GM12865 (cell line): ENCODE measurements around the gene TRIM46.
A peak's percentile ranks its signal among the peaks of the same experiment; 100 is the strongest.

ENCODE experiments used
- DNase-seq: peaks from one replicate; pipeline ENCODE4 v3.0.0; 2010; ENCODE audit warnings: low read depth
- H3K4me3 ChIP-seq: 2 replicates; pipeline ENCODE4 v1.5.1; 2011; ENCODE audit warnings: mild to moderate bottlenecking, low read depth, low read length, control low read depth
- TF ChIP-seq, protein P1 (sequence below): IDR thresholded peaks from 2 replicates; pipeline ENCODE4 v1.5.1; 2011; ENCODE audit warnings: low read length, control low read depth, low read depth, inconsistent platforms; ENCODE audit not compliant: insufficient read depth; ENCODE audit errors: missing control alignments

TRIM46 gene

DNA sequence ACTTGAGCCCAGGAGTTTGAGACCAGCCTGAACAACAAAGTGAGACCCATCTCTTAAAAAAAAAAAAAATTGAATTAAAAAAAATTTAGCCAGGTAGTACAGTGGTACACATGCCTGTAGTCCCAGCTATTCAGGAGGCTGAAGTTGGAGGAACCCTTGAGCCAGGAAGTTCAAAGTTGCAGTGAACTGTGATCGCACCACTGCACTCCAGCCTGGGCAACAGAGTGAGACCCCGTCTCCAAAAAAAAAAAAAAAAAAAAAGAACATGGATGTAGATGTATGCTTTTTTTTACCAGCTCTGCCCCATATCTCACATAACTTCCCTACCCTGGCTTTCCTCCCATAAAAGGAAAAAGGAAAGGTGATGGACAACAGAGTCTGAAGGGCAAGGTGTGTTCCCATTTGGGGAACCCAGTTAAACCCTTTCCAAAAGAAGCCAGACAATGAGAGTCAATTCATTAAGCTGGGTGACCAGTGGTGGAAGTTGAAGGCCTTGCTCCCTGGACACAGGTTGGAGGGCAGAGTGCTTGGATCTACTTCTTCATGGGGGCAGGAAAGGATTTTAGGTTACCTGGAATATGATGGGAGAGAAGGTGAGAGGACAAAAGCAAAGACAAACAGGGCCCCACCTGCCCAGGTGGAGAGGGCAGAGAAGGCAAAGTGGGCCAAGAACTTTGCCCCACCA lies 3.4 kb upstream of the TRIM46 start:
- no peak for DNase-seq
- TF ChIP-seq, protein P1, sequence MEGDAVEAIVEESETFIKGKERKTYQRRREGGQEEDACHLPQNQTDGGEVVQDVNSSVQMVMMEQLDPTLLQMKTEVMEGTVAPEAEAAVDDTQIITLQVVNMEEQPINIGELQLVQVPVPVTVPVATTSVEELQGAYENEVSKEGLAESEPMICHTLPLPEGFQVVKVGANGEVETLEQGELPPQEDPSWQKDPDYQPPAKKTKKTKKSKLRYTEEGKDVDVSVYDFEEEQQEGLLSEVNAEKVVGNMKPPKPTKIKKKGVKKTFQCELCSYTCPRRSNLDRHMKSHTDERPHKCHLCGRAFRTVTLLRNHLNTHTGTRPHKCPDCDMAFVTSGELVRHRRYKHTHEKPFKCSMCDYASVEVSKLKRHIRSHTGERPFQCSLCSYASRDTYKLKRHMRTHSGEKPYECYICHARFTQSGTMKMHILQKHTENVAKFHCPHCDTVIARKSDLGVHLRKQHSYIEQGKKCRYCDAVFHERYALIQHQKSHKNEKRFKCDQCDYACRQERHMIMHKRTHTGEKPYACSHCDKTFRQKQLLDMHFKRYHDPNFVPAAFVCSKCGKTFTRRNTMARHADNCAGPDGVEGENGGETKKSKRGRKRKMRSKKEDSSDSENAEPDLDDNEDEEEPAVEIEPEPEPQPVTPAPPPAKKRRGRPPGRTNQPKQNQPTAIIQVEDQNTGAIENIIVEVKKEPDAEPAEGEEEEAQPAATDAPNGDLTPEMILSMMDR = no peak
- no peak overlapping the region for H3K4me3 ChIP-seq

DNA sequence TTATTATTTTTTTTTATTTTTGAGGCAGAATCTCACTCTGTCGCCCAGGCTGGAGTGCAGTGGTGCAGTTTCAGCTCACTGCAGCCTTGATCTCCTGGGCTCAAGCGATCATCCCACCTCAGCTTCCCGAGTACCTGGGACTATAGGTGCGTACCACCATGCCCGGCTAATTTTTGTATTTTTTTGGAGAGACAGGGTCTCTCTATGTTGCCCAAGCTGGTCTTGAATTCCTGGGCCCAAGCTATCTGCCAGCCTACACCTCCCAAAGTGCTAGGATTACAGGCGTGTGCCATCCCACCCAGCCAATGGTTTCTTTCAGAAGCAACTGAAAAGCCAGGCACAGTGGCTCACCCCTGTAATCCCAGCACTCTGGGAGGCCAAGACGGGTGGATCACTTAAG lies 2.8 kb upstream of the TRIM46 start:
- TF ChIP-seq, protein P1 = no peak
- no peak for DNase-seq
- no peak overlapping the region for H3K4me3 ChIP-seq

DNA sequence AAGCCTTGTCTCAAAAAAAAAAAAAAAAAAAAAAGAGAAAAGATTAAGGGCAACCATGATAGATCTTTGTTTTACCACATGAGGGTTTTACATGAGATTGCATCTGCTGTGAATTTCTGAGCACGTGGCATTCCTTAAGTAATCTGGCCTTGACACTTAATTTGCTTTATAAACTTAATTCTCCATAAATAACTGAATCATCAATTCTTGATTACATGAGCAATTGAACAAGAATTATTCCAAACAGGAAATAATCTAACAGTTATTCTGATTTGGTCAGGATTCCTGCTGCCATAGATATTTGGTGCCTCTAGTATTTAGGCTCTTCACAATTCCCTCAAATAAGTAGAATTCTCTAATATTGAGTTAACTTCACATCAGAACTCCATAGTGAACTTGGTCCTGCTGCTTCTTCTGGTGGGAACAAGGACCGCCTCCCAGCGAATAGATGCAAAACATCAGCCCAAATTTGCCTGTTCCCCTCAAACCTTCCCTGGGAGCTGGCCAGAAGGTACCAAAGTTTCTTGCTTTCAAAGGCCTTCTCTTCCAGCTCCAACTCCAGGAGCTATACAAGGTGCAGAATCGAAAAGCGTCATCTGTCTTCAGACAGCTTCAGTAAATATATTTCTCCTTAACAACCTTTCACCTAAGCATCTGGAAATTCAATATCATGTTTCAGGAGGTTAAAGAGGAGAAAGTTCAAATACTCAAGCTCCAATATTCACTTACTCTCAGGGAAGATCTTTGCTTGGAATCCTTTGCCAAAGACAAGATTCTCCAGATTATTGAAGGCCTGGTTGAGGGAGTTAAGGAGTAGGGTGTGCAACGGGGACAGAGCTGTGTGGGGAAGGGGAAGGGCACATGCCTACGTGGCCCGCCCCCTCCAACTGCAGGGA lies 1.6 kb upstream of the TRIM46 start:
- H3K4me3 ChIP-seq = peak overlapping the region; percentile 60
- DNase-seq = no peak
- TF ChIP-seq, protein P1 = no peak

DNA sequence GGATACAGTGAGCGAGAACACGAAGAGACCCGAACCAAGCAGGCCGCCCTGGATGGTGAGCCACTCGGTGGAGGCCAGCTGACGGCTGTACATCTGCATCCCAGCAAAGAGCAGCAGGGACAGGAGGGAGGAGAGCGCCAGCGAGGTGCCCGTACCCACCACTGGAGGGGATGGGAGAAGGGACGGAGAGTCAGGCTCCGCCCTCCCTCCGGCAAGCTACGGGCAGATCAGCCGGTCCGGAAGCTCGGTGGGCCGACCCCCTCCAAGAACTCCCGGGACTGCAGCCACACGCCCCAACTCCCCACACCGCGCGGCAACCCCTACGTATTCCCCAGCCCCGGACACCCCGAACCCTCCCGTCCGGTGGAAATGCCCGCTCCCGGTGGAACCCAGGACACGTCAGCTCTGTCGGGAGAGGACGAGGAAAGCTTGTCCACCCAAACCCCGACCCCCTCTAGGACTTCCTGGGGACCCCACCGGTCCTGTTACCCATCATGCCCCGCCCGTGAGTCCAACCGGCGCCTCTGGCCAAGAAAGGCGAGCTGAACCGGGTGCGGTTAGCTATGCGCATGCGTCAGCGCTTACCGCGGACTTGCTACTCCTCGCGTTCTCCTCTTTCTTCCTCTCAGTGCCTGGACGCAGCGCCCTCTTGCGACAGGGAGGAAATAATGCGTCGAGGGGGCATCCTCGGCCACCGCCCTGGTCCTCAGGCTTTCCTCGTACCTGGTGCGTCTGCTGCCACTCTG lies 744 bp upstream of the TRIM46 start, which contains the start of gene KRTCAP2:
KRTCAP2 (minus strand) TSS at position 573 of the 746 bp plus-strand sequence; CDS start at position 493, 80 bp downstream.
- TF ChIP-seq, protein P1 = peak; percentile 97
- DNase-seq = peak; percentile 98
- peak within 1 kb of the TSS; percentile 60 for H3K4me3 ChIP-seq

DNA sequence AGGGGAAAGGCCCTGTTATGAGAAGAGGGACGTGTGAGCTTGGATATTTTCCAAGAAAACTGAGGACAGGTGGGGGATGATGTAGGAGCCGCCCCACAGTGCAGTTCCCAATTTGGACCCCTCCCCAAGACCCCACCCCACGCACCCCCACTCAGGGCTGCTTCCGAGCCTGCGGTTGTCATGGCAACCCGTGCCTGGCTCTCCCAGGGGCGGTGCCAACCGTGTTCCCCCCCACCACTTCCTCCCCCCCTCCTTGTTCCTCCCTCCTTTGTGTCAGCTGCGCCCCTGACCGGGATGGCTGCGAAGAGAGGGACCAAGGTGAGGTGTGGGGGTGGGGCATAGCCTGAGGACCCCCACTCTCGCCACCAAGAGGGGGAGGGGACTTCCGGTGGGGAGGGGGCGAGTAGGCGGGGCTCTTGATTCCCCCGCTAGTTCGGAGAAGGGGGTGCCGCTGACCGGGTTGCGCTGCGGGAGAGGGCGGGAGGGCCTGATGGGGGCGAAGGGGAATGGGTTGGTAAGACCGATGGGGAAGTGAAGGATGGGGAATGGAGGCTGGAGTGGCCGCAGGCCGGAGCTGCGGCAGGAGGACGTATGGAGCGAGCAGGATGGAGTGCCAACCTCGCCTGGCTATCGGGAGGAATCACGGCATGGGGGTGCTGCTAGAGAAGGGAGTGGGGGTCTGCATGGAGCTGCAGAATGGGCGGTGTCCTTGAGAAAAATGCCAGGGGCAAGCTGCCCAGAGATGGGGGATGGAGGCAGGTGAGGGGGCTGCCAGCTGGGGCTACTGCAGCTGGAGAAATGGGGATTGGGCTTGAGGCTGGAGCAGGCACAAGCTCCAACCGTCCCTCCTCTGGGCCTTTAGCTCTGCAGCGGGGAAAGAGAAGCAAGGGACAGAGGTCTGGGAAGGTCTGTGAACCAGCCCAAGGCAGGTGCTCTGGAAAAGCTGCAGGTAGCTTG lies 953 bp downstream of the TRIM46 start:
- TF ChIP-seq, protein P1 = no peak
- H3K4me3 ChIP-seq = peak overlapping the region; percentile 39
- peak; percentile 30 for DNase-seq
